Stomach (tissue), 4 donors: ENCODE results near the gene RD3L.

Experiments used
- POLR2AphosphoS5 ChIP-seq, 3 donors: sonication (generic); formaldehyde crosslinking; IDR thresholded peaks; one replicate each; pipeline ENCODE4 v1.6.1; 2016; ENCODE audit warnings: antibody characterized with exemption in 3 of 3
- TF ChIP-seq, protein P1 (sequence below), 7 experiments: fragments of 450-650 bp in 4 of 7; fragments of 200-600 bp in 3 of 7; sonication (generic) in 3 of 7; IDR thresholded peaks; one replicate each; pipeline ENCODE4 v1.5.1; 2016 to 2019; ENCODE audit warnings: antibody characterized with exemption in 7 of 7, control low read depth in 2 of 7, mild to moderate bottlenecking in 1 of 7

GRCh38 chr14:103943673-103944072 lies 1.3 kb upstream of the RD3L start:
- TF ChIP-seq, protein P1, sequence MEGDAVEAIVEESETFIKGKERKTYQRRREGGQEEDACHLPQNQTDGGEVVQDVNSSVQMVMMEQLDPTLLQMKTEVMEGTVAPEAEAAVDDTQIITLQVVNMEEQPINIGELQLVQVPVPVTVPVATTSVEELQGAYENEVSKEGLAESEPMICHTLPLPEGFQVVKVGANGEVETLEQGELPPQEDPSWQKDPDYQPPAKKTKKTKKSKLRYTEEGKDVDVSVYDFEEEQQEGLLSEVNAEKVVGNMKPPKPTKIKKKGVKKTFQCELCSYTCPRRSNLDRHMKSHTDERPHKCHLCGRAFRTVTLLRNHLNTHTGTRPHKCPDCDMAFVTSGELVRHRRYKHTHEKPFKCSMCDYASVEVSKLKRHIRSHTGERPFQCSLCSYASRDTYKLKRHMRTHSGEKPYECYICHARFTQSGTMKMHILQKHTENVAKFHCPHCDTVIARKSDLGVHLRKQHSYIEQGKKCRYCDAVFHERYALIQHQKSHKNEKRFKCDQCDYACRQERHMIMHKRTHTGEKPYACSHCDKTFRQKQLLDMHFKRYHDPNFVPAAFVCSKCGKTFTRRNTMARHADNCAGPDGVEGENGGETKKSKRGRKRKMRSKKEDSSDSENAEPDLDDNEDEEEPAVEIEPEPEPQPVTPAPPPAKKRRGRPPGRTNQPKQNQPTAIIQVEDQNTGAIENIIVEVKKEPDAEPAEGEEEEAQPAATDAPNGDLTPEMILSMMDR (IDR thresholded peaks at IDR 0.05) = no peak
- TF ChIP-seq POLR2AphosphoS5 (IDR thresholded peaks at IDR 0.05) = no peak
